ENCODE results near the gene BLOC1S2.

GRCh38 chr10:100333661-100334440 lies 47.4 kb upstream of the BLOC1S2 start:
- no peak for TF ChIP-seq CTCF (IDR thresholded peaks at IDR 0.05)
- no peak for TF ChIP-seq POLR2AphosphoS5 (IDR thresholded peaks at IDR 0.05)

All from esophagus muscularis mucosa (tissue), 3 donors.